ENCODE data around the gene DLGAP1. TPM values are rescaled to one million over a fixed set of nuclear protein-coding genes. Genes with fewer than 3 reads are reported as not detected.

Gene DLGAP1
- total RNA-seq, 1 experiment from 2014 or later: 23.0 TPM

GRCh38 chr18:3713708-3714107, 741.4 kb downstream of the DLGAP1 start:
- ChIA-PET CTCF (no interaction called here), POLR2A (no interaction called here)
- no peak overlapping the region for H3K27ac Mint-ChIP-seq
- no peaks in the 10 kb centered on the region for H3K4me1 Mint-ChIP-seq
- DNase-seq (ENCODE audit: low spot score) (no peak), ATAC-seq (no peak)
- no peak overlapping the region for H3K4me3 Mint-ChIP-seq
- H3K9me3 Mint-ChIP-seq: no peaks in the 10 kb centered on the region
- no peaks in the 10 kb centered on the region for H3K27me3 Mint-ChIP-seq (ENCODE audit: low read depth)
- no peaks in the 10 kb centered on the region for H3K36me3 Mint-ChIP-seq
- TF ChIP-seq MYBL2 (CRISPR knock-in tag; IDR thresholded peaks at IDR 0.05) (no peak), ATF2 (CRISPR knock-in tag; IDR thresholded peaks at IDR 0.05; ENCODE audit: borderline replicate concordance, low read depth) (no peak), ATF6 (CRISPR knock-in tag; IDR thresholded peaks at IDR 0.05) (no peak), ZNF671 (CRISPR knock-in tag; IDR thresholded peaks at IDR 0.05) (no peak), ZMAT4 (CRISPR knock-in tag; IDR thresholded peaks at IDR 0.05) (no peak), ESRRA (CRISPR knock-in tag; IDR thresholded peaks at IDR 0.05; ENCODE audit: borderline replicate concordance) (no peak), ZNF281 (CRISPR knock-in tag; IDR thresholded peaks at IDR 0.05) (no peak), SMAD4 (CRISPR knock-in tag; IDR thresholded peaks at IDR 0.05) (no peak), NFE2L1 (CRISPR knock-in tag; IDR thresholded peaks at IDR 0.05) (no peak), TEAD4 (CRISPR knock-in tag; IDR thresholded peaks at IDR 0.05) (no peak)

- Mint-ChIP-seq H3K4me1 (no peaks in the 10 kb centered on the region; the same call in 1 of the 2 replicates), H3K27me3 (ENCODE audit: low read depth) (no peaks in the 10 kb centered on the region), H3K4me3 (no peak overlapping the region), H3K36me3 (no peaks in the 10 kb centered on the region), H3K27ac (no peak overlapping the region), H3K9me3 (no peaks in the 10 kb centered on the region)
- ATAC-seq (no peak), DNase-seq (ENCODE audit: low spot score) (no peak)
- ChIA-PET CTCF (interaction anchor here (1.0 to 1.1 kb wide), 2 partner anchors 59 to 156 kb away, joined by 4 to 6 read pairs; no protein-coding TSS in a partner anchor), POLR2A (no interaction called here)
- TF ChIP-seq JAZF1 (CRISPR knock-in tag; IDR thresholded peaks at IDR 0.05) (no peak), NFE2L1 (CRISPR knock-in tag; IDR thresholded peaks at IDR 0.05) (no peak), ETV6 (CRISPR knock-in tag; IDR thresholded peaks at IDR 0.05) (no peak), RORB (CRISPR knock-in tag; IDR thresholded peaks at IDR 0.05) (no peak), ZNF425 (CRISPR knock-in tag; conservative IDR thresholded peaks at IDR 0.05) (no peak), ZMAT4 (CRISPR knock-in tag; IDR thresholded peaks at IDR 0.05) (no peak)
Observed at GRCh38 chr18:3713166-3713565, 741.9 kb downstream of the DLGAP1 start.

Measured in WTC11 (cell line).